Activated CD4-positive, alpha-beta T cell treated with anti-CD3 and anti-CD28 coated beads, Interleukin-10, Interleukin-2, amounts not matched to agents 100 ng/mL and 50 ng/mL, durations not matched to agents 16 hours and 8 hours (primary cell): ENCODE results near the gene RHBG.
"Not testable (repeated sequence)": the region's sequence is repeated elsewhere in the genome, so short reads cannot be mapped to it uniquely, and the experiment has no call there.

Experiments
- DNase-seq: peaks from one replicate; pipeline ENCODE4 v3.0.0-alpha.2; 2020

Gene RHBG

DNA sequence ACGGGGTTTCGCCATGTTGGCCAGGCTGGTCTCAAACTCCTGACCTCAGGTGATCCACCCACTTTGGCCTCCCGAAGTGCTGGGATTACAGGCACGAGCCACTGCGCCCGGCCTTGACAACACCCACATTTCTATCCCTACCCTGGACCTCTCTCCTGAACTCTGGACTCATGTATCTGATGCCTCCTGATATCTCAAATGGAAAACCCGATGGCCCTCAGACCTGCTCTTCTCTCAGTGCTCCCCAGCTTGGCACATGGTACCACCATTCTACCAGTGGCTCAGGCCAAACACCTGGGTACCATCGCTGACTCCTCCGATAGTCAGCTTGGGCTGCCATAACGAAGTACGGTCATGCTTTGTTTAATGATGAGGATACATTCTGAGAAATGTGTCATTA is 8.5 kb upstream of the RHBG start:
- no peak for DNase-seq

DNA sequence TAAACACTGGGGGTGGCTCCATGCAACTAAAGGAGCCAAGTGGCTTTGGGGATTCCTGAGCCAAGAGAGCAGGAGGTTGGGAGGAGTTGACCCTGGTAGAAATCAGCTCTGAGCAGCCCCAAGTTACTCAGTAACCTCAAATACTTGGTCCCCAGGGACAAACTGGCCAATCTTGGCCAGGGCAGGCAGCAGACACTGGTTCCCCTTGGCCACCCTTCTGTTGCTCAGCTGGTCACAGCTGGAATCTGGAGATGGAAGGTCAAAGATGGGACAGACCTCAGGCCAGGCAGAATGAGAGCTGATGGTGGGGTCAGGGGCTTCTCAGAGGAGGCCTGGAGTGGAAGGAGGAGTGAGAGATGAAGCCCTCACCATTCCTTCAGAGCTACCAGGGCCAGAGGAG is 3.3 kb upstream of the RHBG start:
- no peak for DNase-seq

DNA sequence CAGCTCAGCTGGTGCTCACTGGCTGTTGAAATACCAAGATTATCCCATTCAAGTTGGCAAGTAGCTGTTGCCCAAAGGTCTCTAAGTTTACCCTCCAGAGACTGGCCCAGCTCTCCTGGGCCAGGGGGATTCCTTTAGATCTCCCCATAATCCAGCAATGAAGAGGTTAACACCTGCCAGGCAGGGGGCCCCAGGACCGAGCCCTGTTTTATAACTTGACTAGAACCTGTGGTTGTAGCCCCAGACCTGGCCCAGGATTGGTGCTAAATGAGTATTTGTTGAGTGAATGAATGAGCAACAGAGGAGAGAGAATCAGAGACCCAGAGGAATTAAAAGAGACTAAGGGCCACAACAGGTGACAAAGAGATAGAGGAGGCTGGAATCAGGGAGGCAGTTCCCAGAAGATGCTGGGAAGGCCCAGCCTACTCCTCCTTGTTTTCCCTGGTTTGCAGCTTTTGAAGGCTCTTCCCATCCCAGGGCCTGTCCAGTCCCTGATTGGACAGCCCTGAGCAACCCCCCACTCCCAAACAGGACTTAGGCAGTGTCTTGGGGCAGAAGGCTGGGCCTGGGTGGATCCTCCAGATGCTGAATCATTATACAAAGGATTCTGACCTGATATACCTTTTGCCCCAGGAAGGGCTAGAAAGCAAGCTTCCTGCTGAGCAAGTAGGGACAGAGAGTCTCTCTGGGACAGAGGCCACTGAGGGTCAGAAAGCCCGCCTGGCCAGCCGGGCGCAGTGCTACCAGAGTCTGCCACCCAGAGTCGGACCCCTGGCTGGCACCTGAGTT is 2.4 kb upstream of the RHBG start:
- DNase-seq, result no peak

DNA sequence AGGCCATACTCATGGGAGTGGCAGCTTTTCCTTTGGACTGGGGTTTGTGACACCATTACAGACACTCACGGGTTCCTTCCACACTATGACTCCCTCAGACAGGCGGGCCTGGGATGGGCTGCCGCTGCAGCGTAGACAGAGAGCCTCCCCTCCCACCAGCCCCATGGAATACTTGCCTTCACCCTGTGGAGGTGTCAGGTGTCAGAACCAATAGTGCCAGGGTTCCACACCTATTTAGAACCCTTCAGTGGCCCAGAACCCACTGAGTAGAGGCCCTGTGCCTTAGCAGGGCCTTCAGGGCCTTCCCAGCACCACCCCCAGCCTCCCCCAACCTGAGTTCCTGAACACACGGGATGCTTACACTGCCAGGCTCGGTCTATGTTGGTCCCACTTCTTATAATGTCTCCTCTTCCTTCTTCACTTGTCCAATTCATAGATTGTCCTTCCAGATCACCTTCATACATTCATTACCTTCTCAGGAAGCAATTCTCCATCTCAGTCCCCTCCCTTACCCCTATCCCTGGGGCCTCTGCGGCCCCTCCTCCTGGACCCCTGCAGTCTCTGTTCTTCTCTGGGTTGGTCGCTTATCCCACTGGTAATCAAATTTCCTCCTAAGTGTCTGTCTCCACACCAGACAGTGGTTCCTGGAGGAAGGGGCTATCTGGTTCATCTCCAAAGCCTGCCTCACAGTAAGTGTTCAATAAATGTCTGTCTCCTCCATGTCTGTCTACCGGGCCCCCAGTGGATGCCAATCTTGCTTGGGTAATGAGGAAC is 1.4 kb upstream of the RHBG start:
- DNase-seq, result no peak

DNA sequence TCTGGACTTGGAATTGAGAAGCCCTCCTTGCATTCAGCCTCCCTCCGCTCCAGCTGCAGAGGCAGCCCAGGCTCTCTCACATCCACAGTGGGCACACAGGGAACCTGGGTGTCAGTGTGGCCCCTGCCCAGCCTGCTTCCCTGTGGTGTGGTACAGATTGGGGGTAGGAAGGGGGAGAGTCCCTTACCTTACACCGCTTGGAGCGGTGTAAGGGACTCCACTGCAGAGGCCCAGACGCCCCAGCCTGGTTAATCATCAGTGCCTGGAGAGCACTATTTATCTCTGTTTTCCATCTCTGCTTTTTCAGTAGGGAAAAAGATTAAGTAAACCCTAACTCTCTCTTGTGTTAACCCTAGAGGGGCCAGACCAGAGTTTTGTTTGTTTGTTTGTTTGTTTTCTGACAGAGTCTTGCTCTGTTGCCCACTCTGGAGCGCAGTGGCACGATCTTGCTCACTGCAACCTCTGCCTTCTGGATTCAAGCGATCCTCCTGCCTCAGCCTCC is 803 bp upstream of the RHBG start:
- no peak for DNase-seq

DNA sequence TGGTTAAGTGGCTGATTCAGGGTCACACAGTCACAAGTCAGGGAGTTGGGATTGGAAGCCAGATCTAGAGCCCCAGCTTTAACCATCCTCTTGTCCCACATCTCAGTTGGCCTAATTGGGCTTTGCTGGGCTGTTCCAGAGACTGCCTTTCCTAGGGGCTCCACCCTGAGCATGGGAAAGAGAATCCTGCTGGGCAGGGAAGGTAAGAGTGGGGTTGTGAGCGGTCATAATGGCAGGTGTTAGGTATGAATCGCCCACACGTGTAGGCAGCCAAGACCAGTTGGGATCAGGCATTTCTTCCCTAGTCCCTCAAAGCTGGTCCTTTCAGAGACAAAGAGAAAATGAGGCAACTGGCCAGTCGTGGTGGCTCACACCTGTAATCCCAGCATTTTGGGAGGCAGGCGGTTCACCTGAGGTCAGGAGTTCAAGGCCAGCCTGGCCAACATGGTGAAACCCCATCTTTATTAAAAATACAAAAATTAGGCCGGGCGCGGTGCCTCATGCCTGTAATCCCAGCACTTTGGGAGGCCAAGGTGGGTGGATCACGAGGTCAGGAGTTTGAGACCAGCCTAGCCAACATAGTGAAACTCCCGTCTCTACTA is 775 bp downstream of the RHBG start:
- DNase-seq, result not testable (repeated sequence)

DNA sequence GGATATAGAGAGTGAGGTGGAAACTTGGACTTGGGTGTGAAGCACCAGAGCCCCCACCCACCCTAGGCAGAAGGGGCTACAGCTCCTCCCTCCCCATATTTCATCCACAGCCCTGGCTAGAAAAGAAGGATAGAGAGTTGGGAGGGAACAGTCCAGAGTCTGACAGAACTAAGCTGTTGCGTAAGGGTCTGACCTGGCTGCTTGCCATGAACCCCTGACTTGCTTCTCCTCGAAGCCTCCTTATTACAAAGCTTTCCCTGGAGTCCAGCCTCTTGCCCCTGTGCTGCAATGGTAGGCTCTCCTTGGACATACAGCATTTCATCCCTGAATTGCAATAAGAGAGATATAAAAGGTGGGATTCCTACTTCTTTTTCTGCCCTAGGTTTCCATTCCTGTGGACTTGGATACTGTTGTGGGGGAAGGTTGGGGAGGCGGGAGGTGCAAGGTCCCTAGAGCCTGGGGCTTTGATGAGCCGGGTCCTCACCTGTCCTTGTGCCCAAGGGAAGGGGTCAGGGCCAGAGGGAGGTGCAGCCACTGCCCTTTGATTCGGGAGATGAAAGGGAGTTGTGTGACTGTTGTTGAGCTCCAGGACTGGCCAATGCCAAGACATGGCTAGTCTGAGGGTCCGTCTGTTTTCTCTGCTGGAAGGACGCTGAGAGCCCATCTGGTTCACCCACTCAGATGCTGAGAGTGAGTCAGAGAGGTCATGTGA is 2.7 kb downstream of the RHBG start:
- no peak for DNase-seq

DNA sequence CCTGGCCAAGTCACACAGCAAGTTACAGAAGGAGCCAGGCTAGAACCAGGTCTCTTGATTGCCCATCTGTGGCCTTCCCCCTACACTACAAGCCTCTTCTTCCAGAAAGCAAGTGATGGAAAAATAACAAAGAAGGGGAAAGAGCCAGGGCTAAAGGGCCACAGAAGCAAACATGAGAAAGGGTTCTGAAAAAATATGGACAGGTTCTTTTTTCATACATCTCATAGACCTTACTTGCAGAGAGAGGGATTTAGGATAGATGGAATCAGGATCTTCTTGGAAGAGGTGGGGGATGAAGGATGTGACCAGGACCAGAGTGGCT is 3.2 kb downstream of the RHBG start:
- peak; percentile 10 for DNase-seq

DNA sequence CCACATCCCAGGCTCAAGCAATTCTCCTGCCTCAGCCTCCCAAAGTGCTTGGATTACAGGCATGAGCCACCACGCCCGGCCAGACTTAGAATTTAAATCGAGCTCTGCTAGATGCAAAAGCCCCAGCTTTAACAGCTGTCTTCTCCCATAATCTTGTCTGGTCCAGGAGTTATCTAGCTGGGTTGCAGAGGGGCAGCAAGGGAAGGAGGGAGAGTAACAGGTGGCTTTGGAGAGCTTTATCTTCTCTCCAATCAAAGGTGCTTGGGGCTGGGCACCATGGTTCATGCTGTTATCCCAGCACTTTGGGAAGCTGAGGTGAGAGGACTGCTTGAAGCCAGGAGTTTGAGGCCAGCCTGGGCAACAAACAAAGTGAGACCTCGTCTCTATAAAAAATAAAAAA is 3.9 kb downstream of the RHBG start:
- no peak for DNase-seq

DNA sequence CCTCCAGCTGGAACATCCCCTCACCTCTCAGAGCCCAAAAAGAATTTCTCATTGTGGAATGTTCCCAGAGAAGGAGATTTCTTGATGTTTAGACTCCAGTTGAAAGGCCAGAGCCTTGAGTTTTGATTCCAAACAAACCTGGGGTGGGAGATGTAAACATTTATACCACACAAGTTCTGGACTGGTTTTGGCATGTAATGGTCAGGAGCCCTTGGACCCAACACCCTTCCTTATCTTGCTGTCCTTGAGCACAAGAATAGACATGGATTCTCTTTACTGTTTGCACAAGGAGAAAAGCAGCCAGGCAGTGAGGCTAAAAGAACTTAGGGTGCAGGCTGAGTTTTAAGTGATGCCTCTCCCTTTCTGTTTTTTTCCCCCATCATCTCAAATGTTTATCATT is 4.5 kb downstream of the RHBG start:
- DNase-seq, result no peak

DNA sequence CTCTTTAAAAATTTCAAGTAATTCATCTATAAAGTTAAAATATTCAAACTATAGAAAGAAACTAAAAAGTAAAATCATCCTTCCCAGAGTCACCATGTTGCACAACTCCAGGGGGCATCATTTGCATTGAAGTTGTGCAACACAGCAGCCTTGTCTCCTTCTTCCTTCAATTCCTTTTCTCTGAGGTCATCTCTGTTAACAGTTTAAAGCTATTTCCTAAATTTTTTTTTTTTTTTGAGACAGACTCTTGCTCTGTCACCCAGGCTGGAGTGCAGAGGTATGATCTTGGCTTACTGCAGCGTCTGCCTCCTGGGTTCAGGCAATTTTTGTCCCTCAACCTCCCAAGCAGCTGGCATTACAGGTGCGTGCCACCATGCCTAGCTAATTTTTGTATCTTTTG is 7.1 kb downstream of the RHBG start:
- no peak for DNase-seq

DNA sequence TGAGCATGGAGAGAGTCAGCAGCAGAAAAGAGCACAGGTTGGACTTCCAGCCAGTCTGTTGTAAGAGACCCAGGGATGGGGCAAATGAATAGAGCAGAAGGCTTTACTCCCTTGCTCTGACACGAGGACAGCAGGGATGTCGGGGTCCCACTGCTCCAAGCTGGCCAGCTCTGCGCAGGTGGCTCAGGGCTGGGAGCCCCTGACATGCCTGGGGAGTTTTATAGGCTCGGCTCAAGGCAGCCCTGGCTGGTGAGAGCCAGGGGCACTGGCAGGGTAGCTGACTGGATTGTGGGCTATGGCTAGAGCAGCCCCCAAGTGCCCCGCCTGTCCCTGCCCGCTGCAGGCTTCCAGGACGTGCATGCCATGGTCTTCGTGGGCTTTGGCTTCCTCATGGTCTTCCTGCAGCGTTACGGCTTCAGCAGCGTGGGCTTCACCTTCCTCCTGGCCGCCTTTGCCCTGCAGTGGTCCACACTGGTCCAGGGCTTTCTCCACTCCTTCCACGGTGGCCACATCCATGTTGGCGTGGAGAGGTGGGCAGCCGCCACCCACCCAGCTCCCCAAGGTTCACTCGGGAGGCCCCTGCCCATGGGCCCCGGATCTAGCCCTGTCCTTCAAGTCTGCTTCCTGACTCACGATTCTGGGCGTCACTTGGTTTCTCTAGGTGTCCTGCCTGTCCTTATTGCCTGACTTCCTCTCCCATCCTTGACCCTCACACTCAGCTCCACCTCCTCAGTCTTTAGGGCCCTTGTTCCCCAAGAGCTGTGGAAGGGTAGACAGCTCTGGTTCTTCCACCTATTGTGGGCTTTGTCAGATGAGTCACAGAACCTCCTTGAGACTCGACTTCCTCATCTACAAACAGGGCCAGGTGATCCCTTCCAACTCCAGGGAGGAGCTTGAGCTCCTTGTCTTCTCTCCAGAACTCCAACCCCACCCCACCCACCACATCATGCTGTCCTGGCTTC is 8.2 kb downstream of the RHBG start:
- DNase-seq, result no peak

DNA sequence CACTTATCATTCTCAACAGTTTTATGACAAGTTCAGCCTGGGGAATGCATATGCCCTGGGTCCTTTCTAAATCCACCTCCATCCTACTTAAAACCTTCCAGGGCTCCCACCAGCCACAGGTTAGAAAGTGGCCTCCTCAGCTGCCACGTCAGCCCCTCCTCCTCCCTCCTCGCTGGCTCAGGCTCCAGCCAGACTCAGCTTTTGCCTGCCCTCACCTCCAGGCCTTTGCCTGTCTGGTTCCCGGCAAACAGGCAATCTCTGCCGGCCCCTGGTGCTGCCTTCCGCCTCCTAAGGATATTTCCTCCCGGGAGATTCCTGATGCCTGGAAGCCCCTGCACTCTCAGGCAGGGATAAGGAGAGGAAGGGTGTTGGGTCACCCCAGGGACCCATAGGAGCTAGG is 9.5 kb downstream of the RHBG start:
- DNase-seq, result no peak

DNA sequence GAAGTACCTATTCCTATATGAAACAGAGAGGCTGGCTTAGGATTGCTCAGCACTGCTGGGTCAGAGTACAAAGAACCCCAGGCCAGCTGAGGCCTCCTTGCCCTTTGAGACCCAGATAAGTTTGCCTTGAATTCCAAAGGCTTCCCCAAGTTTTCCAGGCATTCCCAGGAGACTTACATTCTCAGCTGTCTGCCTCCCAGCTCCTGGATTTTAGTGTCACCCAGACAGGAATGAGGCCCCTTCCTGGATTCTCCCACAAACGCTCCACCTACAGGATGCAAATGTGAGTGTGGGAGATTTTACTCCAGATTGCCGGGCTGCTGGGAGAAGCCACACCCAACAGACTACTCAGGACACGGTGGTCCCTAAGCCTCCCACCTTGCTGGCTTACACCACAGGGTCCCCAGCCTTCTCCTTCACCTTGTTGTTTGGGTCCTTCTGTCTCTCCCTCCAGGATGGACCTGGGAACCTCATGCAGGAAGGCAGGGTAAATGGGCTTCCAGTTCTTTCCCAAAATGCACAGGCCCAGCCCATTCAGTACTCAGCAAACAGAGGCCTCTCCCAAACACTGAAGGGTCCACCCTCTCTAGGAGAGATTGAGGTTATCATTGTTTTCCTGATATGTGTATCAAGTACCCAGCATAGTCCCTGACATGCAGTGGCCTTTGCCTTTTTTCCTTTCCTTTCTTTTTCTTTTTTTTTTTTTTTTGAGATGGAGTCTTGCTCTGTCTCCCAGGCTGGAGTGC is 10.6 kb downstream of the RHBG start:
- DNase-seq, result no peak

DNA sequence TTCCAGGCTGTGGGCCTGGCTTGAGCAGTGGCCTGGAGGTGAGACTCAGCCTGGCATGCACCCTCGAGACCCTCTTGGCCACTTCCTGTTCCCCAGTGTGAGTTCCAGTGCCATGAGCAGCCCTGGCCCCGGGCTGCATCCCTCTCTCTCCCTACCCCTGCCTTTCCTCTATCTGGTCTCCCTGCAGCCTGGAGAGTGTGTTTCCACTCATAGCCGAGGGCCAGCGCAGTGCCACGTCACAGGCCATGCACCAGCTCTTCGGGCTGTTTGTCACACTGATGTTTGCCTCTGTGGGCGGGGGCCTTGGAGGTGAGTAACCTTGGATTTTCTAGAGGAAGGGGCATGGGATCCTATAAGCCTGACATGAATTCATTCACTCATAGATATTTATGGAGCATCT is 13.6 kb downstream of the RHBG start:
- DNase-seq, result no peak

DNA sequence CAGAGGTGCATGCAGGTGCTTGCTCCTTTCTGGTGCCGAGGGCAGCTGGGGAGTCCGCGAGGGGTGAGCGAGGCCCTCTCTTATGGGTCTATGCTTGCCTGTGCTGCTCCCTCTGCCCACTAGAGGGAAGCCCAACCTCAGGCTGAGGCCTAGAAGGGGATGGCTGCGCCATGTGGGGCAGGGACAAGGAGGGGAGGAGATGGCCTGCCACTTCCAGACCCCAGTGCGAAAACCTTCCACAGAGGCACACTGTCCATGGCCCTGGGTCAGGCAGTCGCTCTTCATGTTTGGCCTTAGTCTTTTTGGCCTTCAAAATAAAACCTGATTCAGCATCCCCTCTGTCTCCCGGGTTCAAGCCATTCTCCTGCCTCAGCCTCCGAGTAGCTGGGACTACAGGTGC is 14.0 kb downstream of the RHBG start:
- peak; percentile 71 for DNase-seq

DNA sequence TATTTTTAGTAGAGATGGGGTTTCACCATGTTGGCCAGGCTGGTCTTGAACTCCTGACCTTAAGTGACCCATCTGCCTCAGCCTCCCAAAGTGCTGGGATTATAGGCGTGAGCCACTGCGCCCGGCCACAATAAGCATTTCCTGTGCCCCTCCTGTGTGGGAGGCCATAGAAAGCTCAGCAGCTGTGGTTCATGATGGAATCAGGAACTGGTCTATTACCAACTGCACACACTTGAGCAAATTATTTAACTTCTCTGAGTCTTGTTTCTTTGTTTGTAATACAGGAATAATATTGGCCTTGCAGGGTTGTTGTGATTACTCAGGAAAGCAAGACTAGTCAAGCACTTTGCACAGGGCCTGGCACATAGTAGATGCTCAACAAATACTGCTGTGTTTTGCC is 15.0 kb downstream of the RHBG start:
- DNase-seq, result no peak

DNA sequence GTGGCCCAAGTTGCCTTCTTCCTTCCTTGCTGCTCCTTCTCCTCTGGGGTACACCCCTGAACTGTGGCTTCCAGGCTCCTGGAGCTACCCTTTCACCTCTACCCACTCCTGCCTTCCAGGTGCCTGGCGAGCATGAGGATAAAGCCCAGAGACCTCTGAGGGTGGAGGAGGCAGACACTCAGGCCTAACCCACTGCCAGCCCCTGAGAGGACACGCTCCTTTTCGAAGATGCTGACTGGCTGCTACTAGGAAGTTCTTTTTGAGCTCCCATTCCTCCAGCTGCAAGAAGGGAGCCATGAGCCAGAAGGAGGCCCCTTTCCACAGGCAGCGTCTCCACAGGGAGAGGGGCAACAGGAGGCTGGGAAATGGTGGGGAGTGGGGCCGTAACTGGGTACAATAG is 15.6 kb downstream of the RHBG start:
- no peak for DNase-seq

DNA sequence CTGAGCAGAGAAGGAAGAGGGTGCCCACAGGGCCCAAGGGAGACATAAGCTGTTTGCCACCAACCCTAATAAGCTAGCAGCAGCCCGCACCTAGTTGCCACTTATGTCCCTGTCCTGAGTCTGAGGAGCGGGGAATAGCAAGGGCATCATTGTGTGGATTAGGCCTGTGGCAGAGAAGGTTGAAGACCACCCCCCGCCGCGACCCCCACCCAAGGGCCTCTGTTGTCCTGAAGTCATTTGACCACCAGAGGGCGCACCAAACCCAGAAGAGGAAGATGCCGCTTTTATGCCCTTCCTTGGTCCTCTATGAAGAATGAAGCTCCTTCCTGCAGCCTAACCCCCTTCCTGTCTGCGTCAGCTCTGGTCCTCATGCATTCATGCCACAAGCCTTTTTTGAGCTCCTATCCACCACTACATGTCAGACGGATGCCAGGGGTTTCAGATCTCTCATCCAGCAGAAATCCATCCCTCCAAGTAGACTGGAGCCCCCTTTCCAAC is 16.6 kb downstream of the RHBG start:
- peak; percentile 77 for DNase-seq

DNA sequence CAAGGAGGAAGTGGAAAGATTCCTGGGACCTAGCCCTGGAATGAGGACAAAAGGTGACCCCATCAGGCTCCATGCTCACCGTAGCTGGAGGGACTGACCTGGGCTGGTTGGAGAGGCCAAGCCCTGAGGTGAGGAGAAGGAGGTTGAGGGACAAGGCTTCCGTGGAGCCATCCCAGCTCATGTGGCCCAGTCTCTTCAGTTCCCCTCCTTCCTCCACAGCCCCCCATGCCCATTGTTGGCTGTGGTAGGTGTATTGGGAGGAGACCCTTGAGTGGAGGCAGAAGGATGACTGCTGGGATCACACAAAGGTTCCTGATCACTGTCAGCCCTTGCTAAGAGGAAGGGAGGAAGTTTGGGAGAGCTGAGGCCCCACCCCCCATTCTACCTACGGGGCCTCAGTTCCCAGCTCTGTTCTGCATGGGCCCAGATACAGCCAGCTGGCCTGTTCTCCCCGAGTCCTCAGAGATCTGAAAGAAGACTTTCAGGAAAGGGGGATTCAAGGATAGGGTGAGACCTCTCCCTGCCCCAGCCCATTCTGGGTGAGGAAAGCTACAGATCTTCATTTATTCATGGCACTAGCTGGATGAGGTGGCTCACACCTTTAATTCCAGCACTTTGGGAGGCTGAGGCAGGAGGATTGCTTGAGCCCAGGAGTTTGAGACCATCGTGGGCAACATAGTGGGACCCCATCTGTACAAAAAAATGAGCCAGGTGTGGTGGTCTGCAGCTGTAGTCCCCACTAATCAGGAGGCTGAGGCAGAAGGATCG is 17.3 kb downstream of the RHBG start:
- no peak for DNase-seq
